ENCODE data around the gene SAMM50. TPM values are rescaled to one million over a fixed set of nuclear protein-coding genes. Genes with fewer than 3 reads are reported as not detected.

The SAMM50 gene
- total RNA-seq = 60.5 and 62.8 TPM in 2 replicates

DNA sequence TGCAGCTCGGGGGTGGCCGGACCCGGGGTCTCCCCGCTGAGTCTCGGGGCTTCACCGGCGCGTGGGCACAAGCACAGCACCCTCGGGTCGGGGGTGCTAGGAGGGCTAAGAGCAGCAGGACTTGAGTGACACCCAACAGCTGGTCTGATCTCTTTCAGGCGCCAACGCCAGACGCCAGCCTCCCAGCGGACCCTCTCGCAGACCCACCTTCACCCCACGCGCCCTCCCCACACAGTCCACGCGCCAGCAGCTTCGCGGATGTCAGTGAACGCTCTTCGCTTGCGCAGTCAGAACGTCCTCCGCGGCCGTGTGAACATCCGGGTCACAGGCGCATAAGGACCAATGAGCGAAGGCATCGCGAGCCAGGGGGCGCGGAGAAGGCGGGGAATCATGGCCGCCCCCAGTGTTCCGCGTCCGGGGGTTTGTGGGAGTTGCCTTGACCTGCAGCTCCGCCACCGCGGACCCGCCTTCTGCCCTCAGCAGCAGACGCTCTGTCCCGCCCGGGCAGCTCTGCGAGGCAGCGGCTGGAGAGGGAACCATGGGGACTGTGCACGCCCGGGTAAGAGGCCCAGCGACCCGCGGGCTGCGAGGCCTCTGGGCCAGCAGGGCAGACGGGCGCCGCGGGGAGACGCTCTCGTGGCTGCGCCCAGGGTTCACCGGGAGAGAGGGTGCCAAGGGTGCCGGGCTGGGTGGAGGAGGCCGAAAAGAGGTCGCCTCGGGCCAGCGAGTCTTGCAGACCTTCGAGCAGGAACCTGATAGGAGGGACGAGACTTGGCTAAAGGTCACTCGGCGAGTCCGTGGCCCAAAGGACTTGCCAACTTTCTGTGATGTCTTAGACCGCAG is at the start of gene SAMM50:
Gene SAMM50 (plus strand): TSS at position 403 of the 843 bp plus-strand sequence. CDS start 136 bp downstream, at position 539.
- DNase-seq = peak; percentile 98
- no peaks in the 10 kb centered on the region for H3K9me3 Mint-ChIP-seq
- H3K4me1 Mint-ChIP-seq = peaks cover 22% of the 10 kb centered on the region
- intact Hi-C loops (cut with micrococcal nuclease) = no loop called here
- no peaks in the 10 kb centered on the region for H3K27me3 Mint-ChIP-seq
- H3K4me3 Mint-ChIP-seq = peak within 1 kb of the TSS; percentile 96
- peaks cover 7% of the 10 kb centered on the region for H3K36me3 Mint-ChIP-seq (ENCODE audit: low read depth)
- H3K27ac Mint-ChIP-seq = peak within 1 kb of the TSS; percentile 94

DNA sequence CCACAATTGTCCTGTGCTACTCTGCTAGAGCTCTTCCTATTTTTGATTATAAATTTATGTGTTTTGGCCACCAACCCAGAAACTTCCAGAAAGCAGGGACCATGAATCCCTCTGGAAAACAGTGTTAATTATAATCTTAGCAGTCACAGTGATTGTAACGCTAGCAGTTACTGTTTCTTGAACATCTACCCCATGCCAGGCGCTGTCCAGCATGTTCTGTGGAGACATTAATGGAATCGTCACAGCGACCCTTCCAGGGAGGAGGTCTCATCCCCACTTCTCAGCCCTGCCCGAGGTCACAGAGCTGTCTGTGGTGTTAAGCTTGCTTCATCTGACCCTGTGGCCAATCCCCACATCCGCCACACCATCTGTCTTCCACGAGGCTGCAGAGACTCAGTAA is 49.6 kb upstream of the SAMM50 start:
- no peak for DNase-seq
- Mint-ChIP-seq H3K36me3 (ENCODE audit: low read depth) (no peaks in the 10 kb centered on the region), H3K4me1 (no peaks in the 10 kb centered on the region), H3K27me3 (peaks cover 4% of the 10 kb centered on the region), H3K27ac (no peak overlapping the region), H3K9me3 (no peaks in the 10 kb centered on the region), H3K4me3 (no peak overlapping the region)
- intact Hi-C loops (cut with micrococcal nuclease) = no loop called here

DNA sequence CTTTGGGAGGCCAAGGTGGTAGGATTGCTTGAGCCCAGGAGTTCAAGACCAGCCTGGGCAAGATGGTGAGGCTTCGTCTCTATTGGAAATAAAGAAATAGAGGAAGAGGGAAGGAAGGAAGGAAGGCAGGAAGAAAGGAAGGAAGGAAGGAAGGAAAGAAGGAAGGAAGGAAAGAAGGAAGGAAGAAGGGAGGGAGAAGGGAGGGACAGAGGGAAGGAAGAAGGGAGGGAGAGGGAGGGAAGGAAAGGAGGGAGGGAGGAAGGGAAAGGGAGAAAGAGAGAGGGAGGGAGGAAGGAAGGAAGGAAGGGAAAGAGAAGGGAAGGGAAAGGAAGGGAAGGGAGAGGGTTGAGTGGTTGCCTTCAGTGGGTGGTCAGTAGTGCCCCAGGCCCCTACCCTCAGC is 45.5 kb upstream of the SAMM50 start:
- intact Hi-C loops (cut with micrococcal nuclease) = no loop called here
- Mint-ChIP-seq H3K4me3 (no peak overlapping the region), H3K4me1 (no peaks in the 10 kb centered on the region), H3K36me3 (ENCODE audit: low read depth) (no peaks in the 10 kb centered on the region), H3K9me3 (no peaks in the 10 kb centered on the region), H3K27ac (no peak overlapping the region), H3K27me3 (peaks cover 18% of the 10 kb centered on the region)
- DNase-seq = no peak

DNA sequence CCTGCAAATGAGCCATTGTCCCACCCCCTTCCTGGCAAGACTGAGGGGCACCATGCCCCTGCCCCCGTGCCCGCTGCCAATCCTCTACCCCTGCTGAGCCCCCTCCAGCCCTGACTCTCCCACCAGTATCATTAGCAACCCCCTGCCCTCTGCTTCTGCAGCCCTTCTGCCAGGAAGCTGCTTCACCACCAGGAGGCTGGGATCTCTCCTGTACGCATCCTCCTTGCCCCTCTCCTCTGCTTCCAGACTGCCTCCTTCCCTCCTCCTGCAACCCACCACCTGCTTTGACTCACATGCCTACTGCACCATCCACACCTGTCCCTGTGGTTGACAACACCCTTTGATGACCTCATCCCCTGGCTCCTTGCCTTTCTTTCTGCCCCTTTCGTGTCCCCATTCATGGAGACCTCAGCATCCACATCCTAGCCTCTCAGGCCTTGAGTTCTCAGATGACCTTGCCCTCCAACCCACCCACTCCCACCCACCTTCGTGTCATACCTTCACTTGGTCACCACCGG is 45.0 kb upstream of the SAMM50 start:
- intact Hi-C loops (cut with micrococcal nuclease) = no loop called here
- no peaks in the 10 kb centered on the region for H3K4me1 Mint-ChIP-seq
- peaks cover 18% of the 10 kb centered on the region for H3K27me3 Mint-ChIP-seq
- H3K4me3 Mint-ChIP-seq = no peak overlapping the region
- no peaks in the 10 kb centered on the region for H3K36me3 Mint-ChIP-seq (ENCODE audit: low read depth)
- no peak for DNase-seq
- H3K27ac Mint-ChIP-seq = no peak overlapping the region
- H3K9me3 Mint-ChIP-seq = no peaks in the 10 kb centered on the region

DNA sequence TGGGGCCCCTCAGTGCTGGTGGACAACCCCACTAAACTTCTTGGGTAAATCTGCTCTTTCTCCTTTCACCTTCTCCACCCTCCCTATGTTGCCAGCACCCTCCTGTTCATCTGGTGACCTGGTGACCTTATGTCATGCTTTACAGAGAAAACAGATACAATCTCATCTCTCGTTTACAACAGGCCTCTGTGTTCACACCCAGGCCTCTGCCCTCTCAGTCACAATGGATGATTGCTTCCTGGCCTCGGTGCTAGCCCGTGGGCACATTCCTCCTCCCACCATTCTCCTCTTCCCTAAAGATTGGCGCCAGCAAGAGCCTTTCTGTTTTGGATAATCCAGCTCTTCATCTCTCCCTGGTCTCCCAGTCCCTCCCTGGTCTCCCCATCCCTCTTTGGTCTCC is 43.9 kb upstream of the SAMM50 start:
- H3K4me1 Mint-ChIP-seq = no peaks in the 10 kb centered on the region
- H3K4me3 Mint-ChIP-seq = no peak overlapping the region
- no peaks in the 10 kb centered on the region for H3K9me3 Mint-ChIP-seq
- no peaks in the 10 kb centered on the region for H3K36me3 Mint-ChIP-seq (ENCODE audit: low read depth)
- no peak for DNase-seq
- intact Hi-C loops (cut with micrococcal nuclease) = no loop called here
- H3K27ac Mint-ChIP-seq = no peak overlapping the region
- peaks cover 18% of the 10 kb centered on the region for H3K27me3 Mint-ChIP-seq

DNA sequence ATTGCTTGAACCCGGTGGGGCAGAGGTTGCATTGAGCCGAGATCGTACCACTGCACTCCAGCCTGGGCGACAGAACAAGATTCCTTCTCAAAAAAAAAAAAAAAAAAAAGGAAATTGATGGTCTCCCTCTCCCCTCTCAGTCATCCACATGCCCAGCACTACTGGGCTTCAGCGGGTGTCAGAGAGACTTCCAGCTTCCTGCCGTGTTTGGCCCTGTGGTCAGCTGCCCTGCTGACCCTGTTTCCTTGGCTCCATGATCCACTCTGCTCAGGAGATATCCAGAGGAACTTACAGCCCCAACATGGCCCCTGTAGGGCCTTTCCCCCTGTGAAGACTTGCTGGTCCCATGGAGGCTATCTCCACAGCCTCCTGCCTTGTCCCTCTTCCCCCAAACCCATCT is 37.7 kb upstream of the SAMM50 start:
- Mint-ChIP-seq H3K27me3 (peaks cover 13% of the 10 kb centered on the region), H3K36me3 (ENCODE audit: low read depth) (no peaks in the 10 kb centered on the region), H3K4me3 (no peak overlapping the region), H3K4me1 (no peaks in the 10 kb centered on the region), H3K9me3 (no peaks in the 10 kb centered on the region), H3K27ac (no peak overlapping the region)
- no peak for DNase-seq
- intact Hi-C loops (cut with micrococcal nuclease) = no loop called here

DNA sequence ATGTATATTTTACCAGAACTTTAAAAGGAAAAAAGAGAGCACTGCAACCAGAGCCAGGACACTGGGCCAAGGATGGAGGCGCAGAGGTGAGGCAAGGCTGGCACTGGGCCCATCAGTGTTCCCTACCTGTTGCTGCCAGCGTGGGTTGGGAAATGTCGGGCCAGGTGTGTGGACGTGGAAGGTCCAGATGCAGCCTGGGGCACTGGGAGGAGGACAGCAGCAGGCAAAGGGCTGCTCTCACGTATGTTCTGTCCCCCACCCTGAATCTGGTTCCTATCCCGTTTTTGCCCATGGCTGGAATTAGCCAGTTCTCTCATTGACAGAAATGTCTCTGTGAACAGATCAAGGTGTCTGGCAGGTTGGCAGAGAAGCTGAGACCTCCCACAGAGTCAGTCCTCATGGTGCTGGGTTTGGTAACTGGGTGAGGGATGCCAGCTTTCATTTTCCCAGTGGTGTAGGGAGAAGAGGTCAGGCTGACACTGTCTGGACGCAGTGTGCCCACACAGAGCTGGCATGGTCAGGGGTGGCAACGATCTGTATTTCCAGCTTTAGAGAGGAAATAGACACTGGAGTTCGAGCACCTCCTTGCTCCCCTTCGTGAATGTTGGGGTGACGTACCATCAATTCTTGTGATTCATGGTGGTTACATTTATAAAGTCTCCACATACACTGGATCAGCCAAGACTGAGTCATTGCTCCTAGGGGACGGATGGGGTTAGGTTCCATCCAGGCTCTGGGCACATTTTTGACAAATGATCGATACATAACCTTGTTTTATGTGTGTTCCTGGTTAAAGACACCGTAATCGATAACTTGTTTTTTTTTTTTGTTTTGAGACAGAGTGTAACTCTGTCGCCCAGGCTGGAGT is 35.9 kb upstream of the SAMM50 start:
- H3K9me3 Mint-ChIP-seq = no peaks in the 10 kb centered on the region
- no peak overlapping the region for H3K4me3 Mint-ChIP-seq
- intact Hi-C loops (cut with micrococcal nuclease) = no loop called here
- DNase-seq = no peak
- H3K4me1 Mint-ChIP-seq = peaks cover 3% of the 10 kb centered on the region
- H3K27ac Mint-ChIP-seq = no peak overlapping the region
- peaks cover 14% of the 10 kb centered on the region for H3K27me3 Mint-ChIP-seq
- no peaks in the 10 kb centered on the region for H3K36me3 Mint-ChIP-seq (ENCODE audit: low read depth)

DNA sequence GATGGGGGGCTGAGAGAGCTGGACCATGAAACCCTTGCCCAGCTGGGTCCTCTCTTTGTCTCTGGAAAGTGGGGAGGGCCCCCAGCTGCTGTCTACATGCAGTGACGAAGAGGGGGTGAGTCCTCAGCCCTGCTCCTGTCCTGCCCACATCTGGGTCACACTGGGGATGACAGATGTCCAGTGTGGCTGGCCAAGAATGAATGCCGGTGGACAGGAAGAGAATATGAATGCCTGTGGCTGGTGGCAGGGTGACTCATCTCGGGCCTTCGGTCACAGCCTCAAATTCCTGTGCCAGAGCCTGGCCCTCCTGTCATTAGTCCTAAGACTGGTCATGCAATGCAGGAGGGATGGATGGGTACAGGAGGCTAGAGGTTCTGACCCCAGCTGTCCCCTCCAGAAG is 33.9 kb upstream of the SAMM50 start:
- intact Hi-C loops (cut with micrococcal nuclease) = no loop called here
- no peak for DNase-seq
- H3K36me3 Mint-ChIP-seq (ENCODE audit: low read depth) = no peaks in the 10 kb centered on the region
- no peak overlapping the region for H3K4me3 Mint-ChIP-seq
- H3K27me3 Mint-ChIP-seq = peaks cover 19% of the 10 kb centered on the region
- peaks cover 3% of the 10 kb centered on the region for H3K4me1 Mint-ChIP-seq
- H3K27ac Mint-ChIP-seq = no peak overlapping the region
- no peaks in the 10 kb centered on the region for H3K9me3 Mint-ChIP-seq

DNA sequence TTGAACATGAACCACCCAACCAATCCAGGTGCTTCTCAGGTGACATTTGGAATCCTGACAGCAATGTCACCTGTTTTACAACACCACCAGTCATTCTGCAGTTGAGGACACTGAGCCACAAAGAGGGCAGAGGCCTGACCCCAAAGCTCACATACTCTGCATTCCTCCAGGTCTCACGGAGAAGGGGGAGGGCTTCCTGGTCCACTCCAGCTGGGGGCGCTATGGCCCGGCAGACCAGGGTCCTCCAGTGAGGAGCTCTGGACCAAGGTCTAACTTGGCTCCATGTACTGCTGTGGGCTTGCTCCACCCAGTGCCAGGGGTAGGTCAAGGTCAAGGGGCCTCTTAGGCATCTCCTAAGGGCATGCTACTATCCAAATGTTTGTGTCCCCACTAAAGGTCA is 33.1 kb upstream of the SAMM50 start:
- intact Hi-C loops (cut with micrococcal nuclease) = no loop called here
- no peak for DNase-seq

DNA sequence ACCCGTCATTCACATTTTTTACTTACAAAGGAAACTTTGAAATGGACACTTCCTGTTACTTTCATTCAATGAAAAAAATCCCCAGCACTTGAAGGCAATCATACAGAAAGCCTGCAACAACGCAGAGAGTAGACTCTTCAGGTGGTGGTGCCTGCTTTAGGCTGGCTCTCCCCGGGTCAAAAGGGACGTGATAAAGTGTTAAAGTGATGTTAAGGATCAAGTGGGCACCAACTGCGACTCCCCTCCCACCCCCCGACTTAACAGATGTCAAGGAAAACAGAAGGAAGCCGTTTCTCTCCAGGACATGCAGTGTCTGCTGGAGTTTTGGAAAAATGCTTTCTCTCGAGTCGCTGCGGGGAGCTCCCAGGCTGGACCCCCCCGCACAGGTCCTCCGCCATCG is 32.1 kb upstream of the SAMM50 start:
- intact Hi-C loops (cut with micrococcal nuclease) = no loop called here
- H3K36me3 Mint-ChIP-seq (ENCODE audit: low read depth) = no peaks in the 10 kb centered on the region
- H3K27me3 Mint-ChIP-seq = peaks cover 15% of the 10 kb centered on the region
- peak; percentile 67 for DNase-seq
- peak overlapping the region; percentile 73 for H3K27ac Mint-ChIP-seq
- H3K4me3 Mint-ChIP-seq = peak overlapping the region; percentile 79
- H3K4me1 Mint-ChIP-seq = peaks cover 3% of the 10 kb centered on the region
- no peaks in the 10 kb centered on the region for H3K9me3 Mint-ChIP-seq

More for the DNA sequence above, 33.1 kb upstream of the SAMM50 start:
- Mint-ChIP-seq H3K4me1 (peaks cover 3% of the 10 kb centered on the region), H3K4me3 (no peak overlapping the region), H3K9me3 (no peaks in the 10 kb centered on the region), H3K36me3 (ENCODE audit: low read depth) (no peaks in the 10 kb centered on the region), H3K27me3 (peaks cover 18% of the 10 kb centered on the region), H3K27ac (no peak overlapping the region)

DNA sequence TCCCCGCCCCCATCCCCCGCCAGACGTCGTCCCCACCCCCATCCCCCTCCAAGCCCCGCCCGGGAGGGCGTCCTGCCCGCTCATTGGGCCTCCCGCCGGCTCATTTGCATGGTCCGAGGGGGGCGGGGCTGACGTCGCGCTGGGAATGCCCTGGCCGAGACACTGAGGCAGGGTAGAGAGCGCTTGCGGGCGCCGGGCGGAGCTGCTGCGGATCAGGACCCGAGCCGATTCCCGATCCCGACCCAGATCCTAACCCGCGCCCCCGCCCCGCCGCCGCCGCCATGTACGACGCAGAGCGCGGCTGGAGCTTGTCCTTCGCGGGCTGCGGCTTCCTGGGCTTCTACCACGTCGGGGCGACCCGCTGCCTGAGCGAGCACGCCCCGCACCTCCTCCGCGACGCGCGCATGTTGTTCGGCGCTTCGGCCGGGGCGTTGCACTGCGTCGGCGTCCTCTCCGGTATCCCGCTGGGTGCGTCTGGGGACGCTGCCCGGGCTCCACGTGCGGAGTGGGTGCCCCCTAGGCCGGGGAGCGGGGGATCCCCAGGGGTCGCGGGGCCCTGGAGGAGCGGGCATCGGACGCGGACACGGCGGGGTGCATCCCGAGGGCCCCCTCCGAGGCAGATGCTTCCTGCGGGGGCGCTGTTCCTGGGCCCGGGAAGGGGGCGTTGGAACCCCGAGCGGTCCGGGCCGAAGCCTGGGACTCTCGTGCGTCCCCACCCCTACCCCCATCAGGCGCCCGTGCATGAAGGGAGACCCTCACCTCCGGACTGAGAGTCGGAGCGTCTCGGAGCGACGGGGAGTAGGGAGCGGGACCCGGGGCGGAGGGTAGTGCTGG is 31.4 kb upstream of the SAMM50 start, which contains the start of gene PNPLA3:
Gene PNPLA3 (plus strand): TSS at position 175 of the 834 bp plus-strand sequence. CDS start 107 bp downstream, at position 282.
- H3K4me1 Mint-ChIP-seq = peaks cover 3% of the 10 kb centered on the region
- peaks cover 15% of the 10 kb centered on the region for H3K27me3 Mint-ChIP-seq
- H3K4me3 Mint-ChIP-seq = peak within 1 kb of the TSS; percentile 79
- no peaks in the 10 kb centered on the region for H3K9me3 Mint-ChIP-seq
- no peaks in the 10 kb centered on the region for H3K36me3 Mint-ChIP-seq (ENCODE audit: low read depth)
- intact Hi-C loops (cut with micrococcal nuclease) = no loop called here
- peak; percentile 95 for DNase-seq
- H3K27ac Mint-ChIP-seq = peak within 1 kb of the TSS; percentile 73

DNA sequence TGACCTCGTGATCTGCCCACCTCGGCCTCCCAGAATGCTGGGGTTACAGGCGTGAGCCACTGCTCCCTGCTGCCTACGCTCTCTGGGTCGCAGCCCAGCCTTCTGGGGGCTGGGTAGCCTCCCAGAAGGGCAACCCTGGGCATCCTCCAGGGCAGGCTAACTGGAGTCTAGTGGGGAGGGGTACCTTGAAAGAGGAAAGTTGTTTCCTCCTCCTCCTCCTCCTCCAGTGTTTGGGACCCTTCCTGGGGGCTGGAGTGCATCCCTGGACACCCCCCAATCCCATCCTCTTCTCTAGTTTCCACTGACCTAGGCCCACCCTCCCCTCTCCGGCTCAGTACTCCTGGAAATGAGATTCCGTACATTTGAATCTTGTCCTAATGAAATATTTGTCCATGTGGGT is 30.4 kb upstream of the SAMM50 start:
- no peaks in the 10 kb centered on the region for H3K9me3 Mint-ChIP-seq
- no peak overlapping the region for H3K27ac Mint-ChIP-seq
- H3K4me3 Mint-ChIP-seq = peak overlapping the region; percentile 63
- peaks cover 3% of the 10 kb centered on the region for H3K4me1 Mint-ChIP-seq
- DNase-seq = no peak
- intact Hi-C loops (cut with micrococcal nuclease) = no loop called here
- peaks cover 13% of the 10 kb centered on the region for H3K27me3 Mint-ChIP-seq
- no peaks in the 10 kb centered on the region for H3K36me3 Mint-ChIP-seq (ENCODE audit: low read depth)

Measured in activated CD4-positive, alpha-beta T cell treated with anti-CD3 and anti-CD28 coated beads, Interleukin-2, amount 10 ng/mL, durations not matched to agents 24 days and 14 days (primary cell).